Liver (tissue), 3 donors: ENCODE results near the gene RNF5.

Experiments used
- GABPA ChIP-seq, 2 donors: IDR thresholded peaks in 1 of 2; conservative IDR thresholded peaks in 1 of 2; 2 replicates each; pipeline ENCODE4 v1.6.1; 2016; ENCODE audit warnings: antibody characterized with exemption in 2 of 2, mild to moderate bottlenecking in 1 of 2, moderate library complexity in 1 of 2
- JUND ChIP-seq, 2 donors: IDR thresholded peaks; 2 replicates each; pipeline ENCODE4 v1.6.1; 2016; ENCODE audit warnings: antibody characterized with exemption in 2 of 2
- TAF1 ChIP-seq: conservative IDR thresholded peaks from 2 replicates; pipeline ENCODE4 v1.6.1; 2016; ENCODE audit warnings: antibody characterized with exemption, mild to moderate bottlenecking
- TF ChIP-seq, protein P1 (sequence below): fragments of 150-350 bp; IDR thresholded peaks from 2 replicates; pipeline ENCODE4 v1.5.1; 2017; ENCODE audit warnings: improper control_type of control experiment, low read depth, low read length; ENCODE audit not compliant: missing input control
- TF ChIP-seq, protein P2 (sequence below): IDR thresholded peaks from 2 replicates; pipeline ENCODE4 v1.6.1; 2016; ENCODE audit warnings: antibody characterized with exemption
- TF ChIP-seq, protein P3 (sequence below): IDR thresholded peaks from 2 replicates; pipeline ENCODE4 v1.6.1; 2016; ENCODE audit warnings: antibody characterized with exemption, mild to moderate bottlenecking
- donor health status: healthy.
- donor health status: healthy.

DNA sequence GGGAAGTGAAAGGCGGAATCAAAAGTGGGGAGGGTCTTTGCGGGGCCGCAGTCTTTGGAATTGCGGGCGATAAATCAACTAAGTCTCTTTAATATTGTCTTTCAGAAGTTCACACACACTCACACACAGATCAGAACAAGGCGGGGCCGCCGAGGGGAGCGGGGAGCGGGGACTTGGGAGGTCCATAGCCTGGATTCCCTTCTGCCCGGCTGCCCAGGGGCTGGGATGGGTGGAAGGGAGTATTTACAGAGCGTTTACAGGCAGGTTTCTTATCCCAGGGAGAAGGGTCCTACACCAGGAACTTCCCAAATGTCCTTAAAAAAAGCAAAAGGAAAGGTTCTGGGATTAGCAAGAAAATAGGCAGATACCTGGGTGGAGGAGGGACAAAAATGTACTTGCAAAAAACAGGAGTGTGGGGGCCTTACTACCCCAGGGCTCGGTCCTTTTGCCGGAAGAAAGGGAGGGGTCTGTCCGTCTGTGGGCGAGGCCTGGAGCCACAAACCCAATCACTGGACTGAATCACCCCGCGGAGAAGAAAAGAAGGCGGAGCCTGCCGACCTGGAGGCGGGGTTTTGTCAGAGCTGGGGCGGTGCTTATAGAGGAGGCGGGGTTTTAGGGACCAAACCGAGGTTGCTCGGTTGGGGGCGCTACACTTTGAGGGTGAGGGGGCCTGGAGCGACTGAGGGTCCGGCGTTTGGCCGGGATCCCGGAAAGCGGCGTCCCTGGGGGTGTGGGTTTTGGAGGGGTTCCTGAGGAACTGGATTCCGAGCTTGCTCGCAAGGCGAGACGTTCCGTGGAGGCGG is 29.7 kb upstream of the RNF5 start:
- TF ChIP-seq GABPA (IDR thresholded peaks at IDR 0.05 in 1 of 2, conservative IDR thresholded peaks at IDR 0.05 in 1 of 2) = no peak
- TF ChIP-seq, protein P1, sequence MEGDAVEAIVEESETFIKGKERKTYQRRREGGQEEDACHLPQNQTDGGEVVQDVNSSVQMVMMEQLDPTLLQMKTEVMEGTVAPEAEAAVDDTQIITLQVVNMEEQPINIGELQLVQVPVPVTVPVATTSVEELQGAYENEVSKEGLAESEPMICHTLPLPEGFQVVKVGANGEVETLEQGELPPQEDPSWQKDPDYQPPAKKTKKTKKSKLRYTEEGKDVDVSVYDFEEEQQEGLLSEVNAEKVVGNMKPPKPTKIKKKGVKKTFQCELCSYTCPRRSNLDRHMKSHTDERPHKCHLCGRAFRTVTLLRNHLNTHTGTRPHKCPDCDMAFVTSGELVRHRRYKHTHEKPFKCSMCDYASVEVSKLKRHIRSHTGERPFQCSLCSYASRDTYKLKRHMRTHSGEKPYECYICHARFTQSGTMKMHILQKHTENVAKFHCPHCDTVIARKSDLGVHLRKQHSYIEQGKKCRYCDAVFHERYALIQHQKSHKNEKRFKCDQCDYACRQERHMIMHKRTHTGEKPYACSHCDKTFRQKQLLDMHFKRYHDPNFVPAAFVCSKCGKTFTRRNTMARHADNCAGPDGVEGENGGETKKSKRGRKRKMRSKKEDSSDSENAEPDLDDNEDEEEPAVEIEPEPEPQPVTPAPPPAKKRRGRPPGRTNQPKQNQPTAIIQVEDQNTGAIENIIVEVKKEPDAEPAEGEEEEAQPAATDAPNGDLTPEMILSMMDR = no peak
- TF ChIP-seq JUND (IDR thresholded peaks at IDR 0.05) = no peak
- TF ChIP-seq, protein P2, sequence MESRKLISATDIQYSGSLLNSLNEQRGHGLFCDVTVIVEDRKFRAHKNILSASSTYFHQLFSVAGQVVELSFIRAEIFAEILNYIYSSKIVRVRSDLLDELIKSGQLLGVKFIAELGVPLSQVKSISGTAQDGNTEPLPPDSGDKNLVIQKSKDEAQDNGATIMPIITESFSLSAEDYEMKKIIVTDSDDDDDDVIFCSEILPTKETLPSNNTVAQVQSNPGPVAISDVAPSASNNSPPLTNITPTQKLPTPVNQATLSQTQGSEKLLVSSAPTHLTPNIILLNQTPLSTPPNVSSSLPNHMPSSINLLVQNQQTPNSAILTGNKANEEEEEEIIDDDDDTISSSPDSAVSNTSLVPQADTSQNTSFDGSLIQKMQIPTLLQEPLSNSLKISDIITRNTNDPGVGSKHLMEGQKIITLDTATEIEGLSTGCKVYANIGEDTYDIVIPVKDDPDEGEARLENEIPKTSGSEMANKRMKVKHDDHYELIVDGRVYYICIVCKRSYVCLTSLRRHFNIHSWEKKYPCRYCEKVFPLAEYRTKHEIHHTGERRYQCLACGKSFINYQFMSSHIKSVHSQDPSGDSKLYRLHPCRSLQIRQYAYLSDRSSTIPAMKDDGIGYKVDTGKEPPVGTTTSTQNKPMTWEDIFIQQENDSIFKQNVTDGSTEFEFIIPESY = no peak
- no peak for TF ChIP-seq TAF1
- TF ChIP-seq, protein P3, sequence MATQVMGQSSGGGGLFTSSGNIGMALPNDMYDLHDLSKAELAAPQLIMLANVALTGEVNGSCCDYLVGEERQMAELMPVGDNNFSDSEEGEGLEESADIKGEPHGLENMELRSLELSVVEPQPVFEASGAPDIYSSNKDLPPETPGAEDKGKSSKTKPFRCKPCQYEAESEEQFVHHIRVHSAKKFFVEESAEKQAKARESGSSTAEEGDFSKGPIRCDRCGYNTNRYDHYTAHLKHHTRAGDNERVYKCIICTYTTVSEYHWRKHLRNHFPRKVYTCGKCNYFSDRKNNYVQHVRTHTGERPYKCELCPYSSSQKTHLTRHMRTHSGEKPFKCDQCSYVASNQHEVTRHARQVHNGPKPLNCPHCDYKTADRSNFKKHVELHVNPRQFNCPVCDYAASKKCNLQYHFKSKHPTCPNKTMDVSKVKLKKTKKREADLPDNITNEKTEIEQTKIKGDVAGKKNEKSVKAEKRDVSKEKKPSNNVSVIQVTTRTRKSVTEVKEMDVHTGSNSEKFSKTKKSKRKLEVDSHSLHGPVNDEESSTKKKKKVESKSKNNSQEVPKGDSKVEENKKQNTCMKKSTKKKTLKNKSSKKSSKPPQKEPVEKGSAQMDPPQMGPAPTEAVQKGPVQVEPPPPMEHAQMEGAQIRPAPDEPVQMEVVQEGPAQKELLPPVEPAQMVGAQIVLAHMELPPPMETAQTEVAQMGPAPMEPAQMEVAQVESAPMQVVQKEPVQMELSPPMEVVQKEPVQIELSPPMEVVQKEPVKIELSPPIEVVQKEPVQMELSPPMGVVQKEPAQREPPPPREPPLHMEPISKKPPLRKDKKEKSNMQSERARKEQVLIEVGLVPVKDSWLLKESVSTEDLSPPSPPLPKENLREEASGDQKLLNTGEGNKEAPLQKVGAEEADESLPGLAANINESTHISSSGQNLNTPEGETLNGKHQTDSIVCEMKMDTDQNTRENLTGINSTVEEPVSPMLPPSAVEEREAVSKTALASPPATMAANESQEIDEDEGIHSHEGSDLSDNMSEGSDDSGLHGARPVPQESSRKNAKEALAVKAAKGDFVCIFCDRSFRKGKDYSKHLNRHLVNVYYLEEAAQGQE = no peak
